HEK293 (cell line): Measurements from ENCODE around the gene VDR.

ENCODE experiments used
- CTCF ChIA-PET: fragments of 350-600 bp; formaldehyde crosslinking; extraction: SDS; loops from one replicate; lab custom pipeline; 2021; ENCODE audit warnings: antibody characterized with exemption; lab: Yijun Ruan, JAX
- POLR2A ChIA-PET: fragments of 300-600 bp; formaldehyde crosslinking; extraction: SDS; loops from one replicate; lab custom pipeline; 2020; ENCODE audit warnings: antibody characterized with exemption, inconsistent platforms; lab: Yijun Ruan, JAX
- H3K27ac ChIP-seq: fragments of 200-500 bp; sonication (Bioruptor generic); 2 replicates; pipeline ENCODE4 v1.5.1; 2014; ENCODE audit warnings: low read depth, low read length, control low read depth, inconsistent platforms; ENCODE audit errors: extremely low read depth
- H3K36me3 ChIP-seq, 2 experiments: fragments of 200-500 bp in 1 of 2; sonication (Bioruptor generic) in 1 of 2; 1 replicate in 1 of 2; 2 replicates in 1 of 2; pipeline ENCODE4 v1.5.1; 2014 to 2017; ENCODE audit warnings: inconsistent platforms in 2 of 2, low read length in 2 of 2; ENCODE audit not compliant: control insufficient read depth in 2 of 2, insufficient read depth in 1 of 2
- H3K4me1 ChIP-seq: fragments of 200-500 bp; sonication (Bioruptor generic); 2 replicates; pipeline ENCODE4 v1.5.1; 2014; ENCODE audit warnings: mild to moderate bottlenecking, low read length, inconsistent platforms; ENCODE audit not compliant: control insufficient read depth, insufficient read depth
- H3K4me3 ChIP-seq: 2 replicates; pipeline ENCODE4 v1.5.1; 2011; ENCODE audit warnings: low read depth, mild to moderate bottlenecking, control low read depth, low read length, moderate library complexity
- H3K9me3 ChIP-seq: fragments of 200-500 bp; sonication (Bioruptor generic); 2 replicates; pipeline ENCODE4 v1.5.1; 2014; ENCODE audit warnings: low read depth, low read length, inconsistent platforms; ENCODE audit not compliant: control insufficient read depth, insufficient read depth
- ATF2 ChIP-seq: fragments of 450-650 bp; formaldehyde crosslinking; IDR thresholded peaks from 2 replicates; pipeline ENCODE4 v1.5.1; 2016; ENCODE audit warnings: missing biosample characterization, missing genetic modification characterization, low read depth
- INSM2 ChIP-seq: fragments of 450-650 bp; formaldehyde crosslinking; IDR thresholded peaks from 2 replicates; pipeline ENCODE4 v1.5.1; 2016; ENCODE audit warnings: missing biosample characterization, missing genetic modification characterization
- RBAK ChIP-seq: fragments of 450-650 bp; formaldehyde crosslinking; IDR thresholded peaks from 2 replicates; pipeline ENCODE4 v1.5.1; 2016; ENCODE audit warnings: missing biosample characterization, missing genetic modification characterization
- REST ChIP-seq: fragments of 450-650 bp; formaldehyde crosslinking; IDR thresholded peaks from 2 replicates; pipeline ENCODE4 v1.5.1; 2016; ENCODE audit warnings: missing biosample characterization, missing genetic modification characterization
- SP3 ChIP-seq: fragments of 450-650 bp; formaldehyde crosslinking; IDR thresholded peaks from 2 replicates; pipeline ENCODE4 v1.5.1; 2016; ENCODE audit warnings: missing biosample characterization, missing genetic modification characterization
- ZBTB1 ChIP-seq: fragments of 450-650 bp; formaldehyde crosslinking; IDR thresholded peaks from 2 replicates; pipeline ENCODE4 v1.5.1; 2016; ENCODE audit warnings: missing biosample characterization, missing genetic modification characterization
- ZFP41 ChIP-seq: fragments of 450-650 bp; formaldehyde crosslinking; IDR thresholded peaks from 2 replicates; pipeline ENCODE4 v1.5.1; 2016; ENCODE audit warnings: missing biosample characterization, missing genetic modification characterization, borderline replicate concordance
- ZNF114 ChIP-seq: fragments of 450-650 bp; formaldehyde crosslinking; IDR thresholded peaks from 2 replicates; pipeline ENCODE4 v1.5.0; 2017; ENCODE audit warnings: missing biosample characterization, missing genetic modification characterization
- ZNF169 ChIP-seq: fragments of 450-650 bp; formaldehyde crosslinking; IDR thresholded peaks from 2 replicates; pipeline ENCODE4 v1.5.1; 2016; ENCODE audit warnings: missing biosample characterization, missing genetic modification characterization
- ZNF280D ChIP-seq: fragments of 450-650 bp; formaldehyde crosslinking; IDR thresholded peaks from 2 replicates; pipeline ENCODE4 v1.5.1; 2016; ENCODE audit warnings: missing biosample characterization, missing genetic modification characterization
- ZNF292 ChIP-seq: fragments of 450-650 bp; formaldehyde crosslinking; IDR thresholded peaks from 2 replicates; pipeline ENCODE4 v1.5.1; 2016; ENCODE audit warnings: low read depth, missing biosample characterization, missing genetic modification characterization, borderline replicate concordance
- ZNF311 ChIP-seq: fragments of 450-650 bp; formaldehyde crosslinking; IDR thresholded peaks from 2 replicates; pipeline ENCODE4 v1.5.1; 2017; ENCODE audit warnings: missing biosample characterization, missing genetic modification characterization, borderline replicate concordance
- ZNF521 ChIP-seq: fragments of 450-650 bp; formaldehyde crosslinking; IDR thresholded peaks from 2 replicates; pipeline ENCODE4 v1.5.1; 2017; ENCODE audit warnings: missing biosample characterization, mild to moderate bottlenecking, missing genetic modification characterization
- ZNF560 ChIP-seq: fragments of 450-650 bp; formaldehyde crosslinking; IDR thresholded peaks from 2 replicates; pipeline ENCODE4 v1.5.1; 2017; ENCODE audit warnings: missing biosample characterization, missing genetic modification characterization, borderline replicate concordance
- ZNF626 ChIP-seq: fragments of 450-650 bp; sonication (Bioruptor Pico); formaldehyde crosslinking; IDR thresholded peaks from 2 replicates; pipeline ENCODE4 v1.5.1; 2018; ENCODE audit warnings: missing biosample characterization, missing genetic modification characterization, inconsistent platforms
- ZNF629 ChIP-seq: fragments of 450-650 bp; formaldehyde crosslinking; IDR thresholded peaks from 2 replicates; pipeline ENCODE4 v1.5.1; 2017; ENCODE audit warnings: missing biosample characterization, missing genetic modification characterization
- ZNF658 ChIP-seq: fragments of 450-650 bp; formaldehyde crosslinking; IDR thresholded peaks from 2 replicates; pipeline ENCODE4; 2016; ENCODE audit warnings: missing biosample characterization, missing genetic modification characterization
- ZNF830 ChIP-seq: fragments of 450-650 bp; IDR thresholded peaks from 2 replicates; pipeline ENCODE4 v1.5.0; 2018; ENCODE audit warnings: missing biosample characterization, missing genetic modification characterization, low read depth, mild to moderate bottlenecking, moderate library complexity
- ZSCAN16 ChIP-seq: fragments of 450-650 bp; formaldehyde crosslinking; IDR thresholded peaks from 2 replicates; pipeline ENCODE4 v1.5.1; 2016; ENCODE audit warnings: missing biosample characterization, missing genetic modification characterization

The VDR gene

GRCh38 chr12:47794679-47795078 lies 110.1 kb downstream of the VDR start:
- Histone ChIP-seq H3K4me3 (no peak overlapping the region), H3K27ac (no peak overlapping the region), H3K9me3 (no peaks in the 10 kb centered on the region), H3K36me3 (peaks cover 0 to 80% of the 10 kb centered on the region in 2 experiments; a peak in 2 of 3 replicates), H3K4me1 (no peaks in the 10 kb centered on the region)
- CTCF ChIA-PET = interaction anchor here (0.6 to 10.6 kb wide), 3 partner anchors 44 to 380 kb away, joined by 3 to 112 read pairs (median 4); no protein-coding TSS in a partner anchor
- POLR2A ChIA-PET = no interaction called here
- TF ChIP-seq ZNF169 = no peak
- no peak for TF ChIP-seq ZNF521 (tag by site-specific recombination)
- TF ChIP-seq RBAK (tag by site-specific recombination) = no peak
- TF ChIP-seq REST = no peak
- TF ChIP-seq ZFP41 (tag by site-specific recombination) = no peak
- no peak for TF ChIP-seq ZBTB1
- no peak for TF ChIP-seq ZNF311 (tag by site-specific recombination)
- TF ChIP-seq SP3 (tag by site-specific recombination) = no peak
- TF ChIP-seq ZNF292 (tag by site-specific recombination) = no peak
- no peak for TF ChIP-seq ZNF560 (tag by site-specific recombination)
- no peak for TF ChIP-seq ZNF114 (tag by site-specific recombination)
- TF ChIP-seq ZSCAN16 (tag by site-specific recombination) = no peak
- TF ChIP-seq ZNF280D = no peak
- TF ChIP-seq ZNF658 (tag by site-specific recombination) = no peak
- TF ChIP-seq ZNF626 (tag by site-specific recombination) = no peak
- no peak for TF ChIP-seq ZNF629 (tag by site-specific recombination)
- no peak for TF ChIP-seq ZNF830 (tag by site-specific recombination)
- no peak for TF ChIP-seq INSM2 (tag by site-specific recombination)
- no peak for TF ChIP-seq ATF2
